B cell (primary cell): ENCODE data around the gene SHMT1. TPM values are rescaled to one million over a fixed set of nuclear protein-coding genes. Genes with fewer than 3 reads are reported as not detected.

Source experiments
- ATAC-seq: fragments of 200-7000 bp; cut with Tn5 transposase; one replicate; pipeline ENCODE4 v1.10.0; 2021; ENCODE audit warnings: low read depth, mild to moderate bottlenecking, moderate number of reproducible peaks, moderate library complexity
- CTCF ChIA-PET: fragments of 350-600 bp; sonication (Branson Sonifier 250); formaldehyde crosslinking; loops from one replicate; lab custom pipeline; 2021; ENCODE audit warnings: antibody characterized with exemption, inconsistent platforms; lab: Charles Lee
- POLR2A ChIA-PET: fragments of 350-600 bp; sonication (Branson Sonifier 250); formaldehyde crosslinking; loops from one replicate; lab custom pipeline; 2021; ENCODE audit warnings: antibody characterized with exemption; lab: Charles Lee
- DNase-seq: peaks from one replicate; pipeline ENCODE4 v3.0.0; 2013
- H2AFZ ChIP-seq: 2 replicates; pipeline ENCODE4 v1.6.1; 2012; ENCODE audit warnings: mild to moderate bottlenecking, low read depth, low read length; ENCODE audit not compliant: insufficient read depth, poor library complexity, severe bottlenecking
- H3K27ac ChIP-seq, 2 donors: 1 replicate in 1 of 2; 2 replicates in 1 of 2; pipeline ENCODE4 v1.5.1; 2012 to 2013; ENCODE audit warnings: low read length in 2 of 2, mild to moderate bottlenecking in 2 of 2, moderate library complexity in 1 of 2
- H3K27me3 ChIP-seq, 4 experiments: fragments of 200-600 bp in 1 of 4; sonication (generic) in 1 of 4; replicated peaks in 1 of 4; 1 replicate in 2 of 4; 2 replicates in 2 of 4; pipeline versions ENCODE4 v1.6.1 to v1.7.0; 2013 to 2016; ENCODE audit warnings: low read length in 3 of 4, mild to moderate bottlenecking in 2 of 4, mixed read lengths in 1 of 4, moderate library complexity in 1 of 4; ENCODE audit not compliant: insufficient read depth in 4 of 4, control insufficient read depth in 3 of 4; ENCODE audit errors: control extremely low read depth in 1 of 4
- H3K36me3 ChIP-seq, 2 experiments: replicated peaks in 1 of 2; 1 replicate in 1 of 2; 2 replicates in 1 of 2; pipeline versions ENCODE4 v1.6.1 to v1.7.1; 2013; ENCODE audit warnings: low read length in 1 of 2; ENCODE audit not compliant: insufficient read depth in 2 of 2, control insufficient read depth in 1 of 2; ENCODE audit errors: control extremely low read depth in 1 of 2, extremely low read depth in 1 of 2
- H3K4me1 ChIP-seq, 2 donors: fragments of 200-600 bp in 1 of 2; sonication (generic) in 1 of 2; 1 replicate in 1 of 2; 2 replicates in 1 of 2; pipeline versions ENCODE4 v1.5.1 to v1.6.1; 2013 to 2017; ENCODE audit warnings: low read length in 2 of 2; ENCODE audit not compliant: control insufficient read depth in 2 of 2, insufficient read depth in 2 of 2
- H3K4me2 ChIP-seq: replicated peaks from 2 replicates; pipeline ENCODE3; 2012; ENCODE audit warnings: mild to moderate bottlenecking, low read depth, low read length; ENCODE audit not compliant: poor library complexity, severe bottlenecking
- H3K4me3 ChIP-seq, 5 experiments: fragments of 200-600 bp in 1 of 5; sonication (generic) in 1 of 5; 1 replicate in 3 of 5; 2 replicates in 2 of 5; pipeline versions ENCODE4 v1.5.1 to v1.7.0; 2011 to 2016; ENCODE audit warnings: low read length in 4 of 5, mild to moderate bottlenecking in 4 of 5, low read depth in 2 of 5, control low read depth in 1 of 5, moderate library complexity in 1 of 5; ENCODE audit not compliant: insufficient read depth in 1 of 5; ENCODE audit errors: control extremely low read depth in 1 of 5, extremely low read depth in 1 of 5
- H3K79me2 ChIP-seq: fragments of 200-600 bp; sonication (generic); one replicate; pipeline ENCODE4 v1.6.0; 2016; ENCODE audit warnings: low read length; ENCODE audit not compliant: control insufficient read depth, insufficient read depth
- H3K9ac ChIP-seq: fragments of 200-600 bp; sonication (generic); 2 replicates; pipeline ENCODE4 v1.6.1; 2017; ENCODE audit warnings: mild to moderate bottlenecking, low read length, moderate library complexity
- H3K9me3 ChIP-seq, 3 donors: one replicate each; pipeline versions ENCODE4 v1.6.1 to v1.7.1; 2013; ENCODE audit warnings: low read length in 2 of 3; ENCODE audit not compliant: control insufficient read depth in 2 of 3, insufficient read depth in 1 of 3; ENCODE audit errors: control extremely low read depth in 1 of 3
- H4K20me1 ChIP-seq: 2 replicates; pipeline ENCODE4 v1.6.0; 2012; ENCODE audit warnings: mild to moderate bottlenecking, low read length; ENCODE audit not compliant: insufficient read depth, control insufficient read depth, poor library complexity, severe bottlenecking
- H3K27ac Mint-ChIP-seq: one replicate; pipeline ENCODE4 v1.8.0; 2021; ENCODE audit warnings: mixed read lengths
- H3K27me3 Mint-ChIP-seq: one replicate; pipeline ENCODE4 v1.8.0; 2021; ENCODE audit warnings: mixed read lengths
- H3K4me1 Mint-ChIP-seq: one replicate; pipeline ENCODE4 v1.8.0; 2021; ENCODE audit warnings: mixed read lengths
- H3K4me3 Mint-ChIP-seq: one replicate; pipeline ENCODE4 v1.8.0; 2021; ENCODE audit warnings: mixed read lengths
- H3K9me3 Mint-ChIP-seq: one replicate; pipeline ENCODE4 v1.8.0; 2022; ENCODE audit warnings: mixed read lengths; ENCODE audit not compliant: insufficient read depth
- EZH2 ChIP-seq: IDR thresholded peaks from 2 replicates; pipeline ENCODE4 v1.6.1; 2012; ENCODE audit warnings: borderline replicate concordance, low read depth, mild to moderate bottlenecking, moderate library complexity, low read length; ENCODE audit not compliant: insufficient read depth, poor library complexity, severe bottlenecking
- WGBS: methylation state at CpG from one replicate; pipeline ENCODE4 v1.1.5; 2013; ENCODE audit warnings: missing lambda C conversion rate; ENCODE audit not compliant: insufficient coverage; 5-methylcytosine and 5-hydroxymethylcytosine counted together
- intact Hi-C: fragments of 100-400 bp; cut with micrococcal nuclease; formaldehyde crosslinking; loops from one replicate; pipeline ENCODE4 v1.10.0; 2022
- polyA plus RNA-seq: library from polyadenylated mRNA; depleted of rRNA; stranded (reverse); fragments of >200 nt; gene quantifications from 2 replicates; pipeline ENCODE4 v1.2.3, GENCODE V29; 2012
- total RNA-seq, 2 donors: library from RNA; stranded (reverse); fragments of 120-200 nt in 1 of 2; gene quantifications; 1 replicate in 1 of 2; 2 replicates in 1 of 2; pipeline versions ENCODE4 v1.2.3 to v1.2.4, GENCODE V29; 2013 to 2022
- TF ChIP-seq, protein P1 (sequence below): fragments of 200-600 bp; IDR thresholded peaks from one replicate; pipeline ENCODE4 v1.8.0; 2022; ENCODE audit warnings: antibody characterized with exemption, mild to moderate bottlenecking

Gene SHMT1
- total and polyA plus RNA-seq, 2 donors (not counting 1 experiment from before 2014, with no cell fraction given), result 6.9 to 23.5 TPM

- TF ChIP-seq, protein P1, sequence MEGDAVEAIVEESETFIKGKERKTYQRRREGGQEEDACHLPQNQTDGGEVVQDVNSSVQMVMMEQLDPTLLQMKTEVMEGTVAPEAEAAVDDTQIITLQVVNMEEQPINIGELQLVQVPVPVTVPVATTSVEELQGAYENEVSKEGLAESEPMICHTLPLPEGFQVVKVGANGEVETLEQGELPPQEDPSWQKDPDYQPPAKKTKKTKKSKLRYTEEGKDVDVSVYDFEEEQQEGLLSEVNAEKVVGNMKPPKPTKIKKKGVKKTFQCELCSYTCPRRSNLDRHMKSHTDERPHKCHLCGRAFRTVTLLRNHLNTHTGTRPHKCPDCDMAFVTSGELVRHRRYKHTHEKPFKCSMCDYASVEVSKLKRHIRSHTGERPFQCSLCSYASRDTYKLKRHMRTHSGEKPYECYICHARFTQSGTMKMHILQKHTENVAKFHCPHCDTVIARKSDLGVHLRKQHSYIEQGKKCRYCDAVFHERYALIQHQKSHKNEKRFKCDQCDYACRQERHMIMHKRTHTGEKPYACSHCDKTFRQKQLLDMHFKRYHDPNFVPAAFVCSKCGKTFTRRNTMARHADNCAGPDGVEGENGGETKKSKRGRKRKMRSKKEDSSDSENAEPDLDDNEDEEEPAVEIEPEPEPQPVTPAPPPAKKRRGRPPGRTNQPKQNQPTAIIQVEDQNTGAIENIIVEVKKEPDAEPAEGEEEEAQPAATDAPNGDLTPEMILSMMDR, result no peak
- no peak for TF ChIP-seq EZH2
- DNase-seq (no peak), ATAC-seq (no peak)
- 98% methylated on average over 8 of the region's 9 CpGs for WGBS
- H3K9ac ChIP-seq, result no peak overlapping the region
- intact Hi-C loops, result no loop called here
- peaks cover 4% of the 10 kb centered on the region for H3K79me2 ChIP-seq
- Mint-ChIP-seq H3K4me3 (no peak overlapping the region), H3K4me1 (peaks cover 20% of the 10 kb centered on the region), H3K27me3 (no peaks in the 10 kb centered on the region), H3K9me3 (no peaks in the 10 kb centered on the region), H3K27ac (no peak overlapping the region)
- H4K20me1 ChIP-seq, result peaks cover 36% of the 10 kb centered on the region
- no peak overlapping the region for H3K4me3 ChIP-seq
- no peaks in the 10 kb centered on the region for H3K27me3 ChIP-seq
- H3K27ac ChIP-seq, result no peak overlapping the region
- H2AFZ ChIP-seq, result no peak overlapping the region
- peaks cover 0 to 14% of the 10 kb centered on the region in 2 donors for H3K4me1 ChIP-seq
- peaks cover 0 to 65% of the 10 kb centered on the region in 2 experiments for H3K36me3 ChIP-seq
- H3K4me2 ChIP-seq, result no peak overlapping the region
- H3K9me3 ChIP-seq, result peaks cover 0 to 3% (median 0%) of the 10 kb centered on the region in 3 donors
- ChIA-PET CTCF (interaction anchor here (1.3 kb wide), 1 partner anchor 111 kb away, joined by 3 read pairs; no protein-coding TSS in a partner anchor), POLR2A (no interaction called here)
These were observed 34.6 kb downstream of the SHMT1 start for GRCh38 chr17:18328643-18329204.

DNA sequence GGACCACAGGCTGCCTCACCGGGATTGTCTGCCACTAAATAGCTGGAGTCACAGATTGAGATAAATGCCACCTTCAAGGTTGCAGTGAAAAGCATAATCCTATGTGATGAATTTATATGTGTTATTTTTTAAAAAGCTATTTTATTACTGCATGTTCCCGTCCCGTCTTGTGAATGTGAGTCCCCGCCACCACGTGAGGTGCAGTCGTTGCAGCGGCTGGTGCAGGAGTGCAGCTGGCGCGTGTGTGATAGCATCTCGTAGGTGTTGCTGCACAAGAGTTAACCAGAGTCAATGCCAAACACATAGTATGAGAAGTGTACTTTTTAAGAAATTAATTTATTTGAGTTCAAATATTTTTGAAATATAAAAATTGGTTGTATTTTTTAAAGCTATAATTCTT, 35.8 kb downstream of the SHMT1 start:
- POLR2A ChIA-PET, result no interaction called here
- H3K4me3 Mint-ChIP-seq, result no peak overlapping the region
- Histone ChIP-seq H2AFZ (no peak overlapping the region), H3K4me2 (no peak overlapping the region), H3K27ac (no peak overlapping the region), H4K20me1 (peaks cover 47% of the 10 kb centered on the region), H3K4me1 (peaks cover 0 to 14% of the 10 kb centered on the region in 2 donors), H3K36me3 (peaks cover 0 to 76% of the 10 kb centered on the region in 2 experiments), H3K9me3 (peaks cover 0 to 3% (median 0%) of the 10 kb centered on the region in 3 donors), H3K4me3 (no peak overlapping the region), H3K79me2 (peaks cover 11% of the 10 kb centered on the region), H3K27me3 (no peaks in the 10 kb centered on the region), H3K9ac (no peak overlapping the region)
- H3K9me3 Mint-ChIP-seq, result no peaks in the 10 kb centered on the region
- peaks cover 20% of the 10 kb centered on the region for H3K4me1 Mint-ChIP-seq
- intact Hi-C loops, result no loop called here
- CTCF ChIA-PET, result no interaction called here
- H3K27me3 Mint-ChIP-seq, result no peaks in the 10 kb centered on the region
- no peak overlapping the region for H3K27ac Mint-ChIP-seq
- TF ChIP-seq, protein P1, result no peak
- no peak for TF ChIP-seq EZH2
- WGBS, result 100% methylated on average over 9 of the region's 10 CpGs
- DNase-seq (no peak), ATAC-seq (no peak)
